SJCRH30 (cell line): ENCODE results near the gene INSYN2B. TPM values are rescaled to one million over a fixed set of nuclear protein-coding genes. Genes with fewer than 3 reads are reported as not detected.

Experiments
- DNase-seq, 2 experiments: peaks; one replicate each; pipeline ENCODE4 v3.0.0-alpha.2; 2015 to 2020
- H3K27ac ChIP-seq: fragments of 250-450 bp; sonication (Bioruptor Pico); 2 replicates; pipeline ENCODE4 v1.5.1; 2020; ENCODE audit warnings: mild to moderate bottlenecking, moderate library complexity
- H3K27me3 ChIP-seq: fragments of 250-450 bp; sonication (Bioruptor Pico); 2 replicates; pipeline ENCODE4 v1.5.1; 2020; ENCODE audit warnings: mild to moderate bottlenecking, moderate library complexity
- H3K36me3 ChIP-seq: fragments of 250-450 bp; sonication (Bioruptor Pico); 2 replicates; pipeline ENCODE4 v1.5.1; 2020; ENCODE audit warnings: mild to moderate bottlenecking, moderate library complexity
- H3K4me1 ChIP-seq: fragments of 250-450 bp; sonication (Bioruptor Pico); 2 replicates; pipeline ENCODE4 v1.5.1; 2020; ENCODE audit warnings: mild to moderate bottlenecking, moderate library complexity
- H3K4me3 ChIP-seq: fragments of 250-450 bp; sonication (Bioruptor Pico); 2 replicates; pipeline ENCODE4 v1.5.1; 2020; ENCODE audit warnings: mild to moderate bottlenecking, moderate library complexity
- H3K9me3 ChIP-seq: fragments of 250-450 bp; sonication (Bioruptor Pico); replicated peaks from 2 replicates; pipeline ENCODE4 v1.5.1; 2020; ENCODE audit warnings: mild to moderate bottlenecking, moderate library complexity
- total RNA-seq: library from RNA; depleted of rRNA; stranded (reverse); fragments of >200 nt; shearing (Covaris generic); gene quantifications from 2 replicates; pipeline ENCODE4 v1.2.3, GENCODE V29; 2014; rRNA removed

Gene INSYN2B
- total RNA-seq, 1 experiment from 2014 or later = 0.14 TPM

DNA sequence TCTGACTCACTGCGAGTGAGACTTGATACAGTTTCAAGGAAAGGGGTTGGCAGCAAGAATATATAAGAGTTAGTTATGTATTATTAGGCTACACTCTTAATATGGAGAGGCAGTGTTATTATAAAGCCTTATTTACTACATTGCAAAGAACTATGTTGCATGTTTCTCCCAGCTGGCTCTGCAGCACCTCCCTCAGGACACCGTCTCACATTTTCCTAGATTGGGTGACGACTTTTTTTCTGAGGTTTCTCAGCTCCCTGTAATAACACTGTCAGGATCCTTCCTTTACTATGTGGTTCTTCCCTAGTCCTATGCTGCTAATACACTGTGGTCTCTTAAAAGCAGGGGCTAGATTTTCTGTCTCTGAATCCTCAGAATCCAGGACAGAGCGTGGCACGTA lies 153.7 kb downstream of the INSYN2B start:
- H3K27ac ChIP-seq = no peak overlapping the region
- H3K4me3 ChIP-seq = no peak overlapping the region
- no peaks in the 10 kb centered on the region for H3K9me3 ChIP-seq
- H3K27me3 ChIP-seq = no peaks in the 10 kb centered on the region
- no peak for DNase-seq
- no peaks in the 10 kb centered on the region; the same call in 1 of the 2 replicates for H3K4me1 ChIP-seq
- no peaks in the 10 kb centered on the region for H3K36me3 ChIP-seq

GRCh38 chr5:169817031-169817430 lies 163.3 kb downstream of the INSYN2B start:
- H3K4me3 ChIP-seq = no peak overlapping the region
- H3K4me1 ChIP-seq = no peaks in the 10 kb centered on the region
- H3K36me3 ChIP-seq = no peaks in the 10 kb centered on the region
- no peak overlapping the region for H3K27ac ChIP-seq
- no peak for DNase-seq
- no peaks in the 10 kb centered on the region for H3K9me3 ChIP-seq
- no peaks in the 10 kb centered on the region for H3K27me3 ChIP-seq

DNA sequence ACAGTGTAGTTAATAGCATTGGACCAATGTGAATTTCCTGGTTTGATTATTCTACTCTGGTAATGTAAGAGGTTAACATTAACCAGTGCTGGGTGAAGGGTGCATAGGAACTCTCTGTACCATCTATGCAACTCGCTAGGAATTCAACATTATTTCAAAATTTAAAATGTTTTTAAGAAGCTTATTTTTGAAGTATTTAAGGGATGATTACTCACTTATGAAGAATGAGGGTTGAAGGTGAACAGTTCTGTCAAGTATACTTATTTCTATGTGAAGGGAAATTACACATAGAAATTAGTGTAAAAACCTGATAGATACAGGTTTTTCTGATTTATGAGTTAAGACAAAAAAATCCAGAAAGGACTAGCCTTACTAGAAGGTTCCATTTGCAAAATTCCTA lies 165.8 kb downstream of the INSYN2B start:
- DNase-seq = no peak
- no peak overlapping the region for H3K27ac ChIP-seq
- H3K36me3 ChIP-seq = no peaks in the 10 kb centered on the region
- no peak overlapping the region for H3K4me3 ChIP-seq
- no peaks in the 10 kb centered on the region for H3K4me1 ChIP-seq
- H3K27me3 ChIP-seq = no peaks in the 10 kb centered on the region
- H3K9me3 ChIP-seq = no peaks in the 10 kb centered on the region

Other genes with a start within 250 kb of the INSYN2B start
- gene FOXI1, start 125.4 kb upstream of the INSYN2B start, total RNA-seq = not detected in 2 replicates